Coronary artery (tissue), 2 donors: ENCODE results near the gene SETD3.
A peak's percentile ranks its signal among the peaks of the same experiment; 100 is the strongest.

ENCODE experiments used
- DNase-seq: peaks from one replicate; pipeline ENCODE4 v3.0.0-alpha.2; 2017; ENCODE audit warnings: low spot score
- H3K27ac ChIP-seq, 2 donors: fragments of 200-600 bp; sonication (generic); one replicate each; pipeline ENCODE4 v1.5.1; 2016 to 2019
- H3K4me3 ChIP-seq: fragments of 200-600 bp; sonication (generic); 2 replicates; pipeline ENCODE4 v1.5.1; 2016; ENCODE audit warnings: mild to moderate bottlenecking, moderate library complexity
- TF ChIP-seq, protein P1 (sequence below): fragments of 200-600 bp; sonication (generic); IDR thresholded peaks from one replicate; pipeline ENCODE4 v1.5.1; 2019; ENCODE audit warnings: antibody characterized with exemption

SETD3 gene

DNA sequence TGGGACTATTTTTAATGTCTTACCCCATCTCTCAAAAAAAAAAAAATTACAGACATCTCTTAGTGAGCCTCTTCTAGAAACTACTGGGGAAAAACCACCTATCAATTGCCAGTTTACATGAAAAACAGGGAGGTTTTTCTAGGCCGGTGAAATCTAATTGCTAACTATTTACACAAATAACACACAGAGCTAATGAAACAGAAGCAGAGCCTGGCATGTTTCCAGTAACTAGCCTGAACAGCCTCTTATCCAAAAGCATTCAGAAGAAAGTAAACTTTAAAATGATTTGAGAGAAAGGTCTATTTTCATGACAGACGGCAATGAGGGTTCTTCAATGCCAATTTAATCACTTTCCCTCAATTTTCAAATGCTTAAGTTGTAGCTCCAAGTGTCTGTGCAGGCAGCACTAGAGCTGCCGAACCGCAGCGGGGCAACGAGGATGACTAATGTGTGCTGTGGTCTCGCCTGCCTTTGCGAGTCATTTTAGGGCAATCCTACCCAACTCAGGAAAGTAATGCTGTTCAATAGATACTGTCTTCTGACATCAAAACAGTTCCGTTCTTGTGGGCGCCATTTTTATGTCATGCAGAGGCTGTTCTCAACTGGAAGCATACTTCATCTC is 84.6 kb downstream of the SETD3 start:
- no peak overlapping the region for H3K4me3 ChIP-seq
- H3K27ac ChIP-seq, result no peak overlapping the region
- TF ChIP-seq, protein P1, sequence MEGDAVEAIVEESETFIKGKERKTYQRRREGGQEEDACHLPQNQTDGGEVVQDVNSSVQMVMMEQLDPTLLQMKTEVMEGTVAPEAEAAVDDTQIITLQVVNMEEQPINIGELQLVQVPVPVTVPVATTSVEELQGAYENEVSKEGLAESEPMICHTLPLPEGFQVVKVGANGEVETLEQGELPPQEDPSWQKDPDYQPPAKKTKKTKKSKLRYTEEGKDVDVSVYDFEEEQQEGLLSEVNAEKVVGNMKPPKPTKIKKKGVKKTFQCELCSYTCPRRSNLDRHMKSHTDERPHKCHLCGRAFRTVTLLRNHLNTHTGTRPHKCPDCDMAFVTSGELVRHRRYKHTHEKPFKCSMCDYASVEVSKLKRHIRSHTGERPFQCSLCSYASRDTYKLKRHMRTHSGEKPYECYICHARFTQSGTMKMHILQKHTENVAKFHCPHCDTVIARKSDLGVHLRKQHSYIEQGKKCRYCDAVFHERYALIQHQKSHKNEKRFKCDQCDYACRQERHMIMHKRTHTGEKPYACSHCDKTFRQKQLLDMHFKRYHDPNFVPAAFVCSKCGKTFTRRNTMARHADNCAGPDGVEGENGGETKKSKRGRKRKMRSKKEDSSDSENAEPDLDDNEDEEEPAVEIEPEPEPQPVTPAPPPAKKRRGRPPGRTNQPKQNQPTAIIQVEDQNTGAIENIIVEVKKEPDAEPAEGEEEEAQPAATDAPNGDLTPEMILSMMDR, result no peak
- DNase-seq, result no peak

DNA sequence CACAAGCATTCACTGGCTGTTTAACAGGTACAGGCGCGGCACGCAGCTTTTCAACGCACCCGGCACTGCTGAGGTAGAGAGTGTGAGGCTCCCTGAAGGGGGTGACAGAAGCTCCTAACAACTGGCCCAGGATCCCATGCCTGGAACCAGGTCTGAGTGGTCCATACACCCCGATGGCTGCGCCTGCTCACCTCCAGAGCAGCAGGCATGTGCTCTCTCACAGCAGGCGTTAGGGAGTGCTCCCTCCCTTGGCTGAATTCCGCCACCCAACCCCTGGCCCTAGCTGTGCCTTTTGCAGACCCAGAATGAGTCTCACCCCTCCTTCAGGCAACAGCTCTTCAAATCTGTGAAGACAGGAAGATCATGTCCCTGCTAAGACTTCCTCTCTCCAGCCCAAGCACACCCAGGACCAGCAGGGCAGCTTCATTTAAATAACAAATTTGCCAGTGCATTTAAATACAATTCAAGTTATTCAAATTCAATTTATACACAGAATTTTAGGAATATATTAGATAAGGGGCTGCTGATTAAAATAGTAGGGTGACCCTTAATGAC is 86.0 kb downstream of the SETD3 start:
- Histone ChIP-seq H3K27ac (no peak overlapping the region), H3K4me3 (no peak overlapping the region)
- no peak for DNase-seq
- TF ChIP-seq, protein P1, result no peak

DNA sequence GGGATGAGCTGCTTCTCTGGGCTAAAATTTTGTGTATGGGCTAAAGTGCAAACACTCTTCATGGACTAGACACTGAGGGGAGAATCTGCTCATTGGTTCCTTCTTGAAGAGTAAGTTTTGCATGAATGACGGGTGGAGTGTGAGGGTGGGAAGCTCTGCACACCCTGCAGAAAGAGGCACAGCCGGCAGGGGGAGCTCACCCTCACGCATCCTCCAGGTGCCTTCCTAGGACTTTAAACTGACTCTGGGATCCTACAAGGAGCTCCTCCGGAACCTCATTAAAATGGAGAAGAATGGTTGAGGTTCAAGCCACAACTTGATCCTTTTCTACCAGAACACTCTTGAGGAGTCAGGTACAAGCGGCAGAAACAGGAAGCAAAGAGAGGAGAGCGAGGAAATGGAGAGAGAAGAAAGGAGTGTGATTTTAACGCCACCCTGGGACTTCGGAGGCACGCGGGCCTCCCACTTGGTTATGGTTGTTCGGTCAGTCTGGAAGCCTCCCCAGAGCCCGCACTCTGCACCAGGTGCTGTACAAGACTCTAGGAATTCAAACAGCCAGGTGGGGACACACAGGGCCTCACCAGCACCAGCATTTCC is 87.5 kb downstream of the SETD3 start:
- no peak for DNase-seq
- TF ChIP-seq, protein P1, result peak; percentile 45
- no peak overlapping the region for H3K27ac ChIP-seq
- H3K4me3 ChIP-seq, result no peak overlapping the region

DNA sequence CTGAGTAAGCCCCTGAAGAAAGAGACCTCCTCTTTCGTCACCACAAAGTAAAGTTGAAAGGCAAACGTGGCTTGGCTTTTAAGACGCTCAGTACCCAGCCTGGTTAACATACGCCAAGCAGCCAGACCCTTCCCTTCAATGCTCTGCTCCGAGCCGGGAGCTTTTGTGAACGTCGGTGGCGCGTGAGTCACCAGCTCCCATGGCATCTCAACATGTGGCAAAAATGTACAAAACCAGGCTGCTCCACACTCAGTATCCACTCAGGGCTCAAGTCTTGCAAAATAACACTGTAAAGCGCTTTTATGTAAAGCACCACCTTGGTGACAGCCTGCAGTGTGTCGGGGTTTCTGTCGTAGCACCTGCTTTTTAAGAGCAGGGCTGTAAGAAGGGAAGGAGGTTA is 89.0 kb downstream of the SETD3 start:
- Histone ChIP-seq H3K27ac (no peak overlapping the region), H3K4me3 (no peak overlapping the region)
- no peak for DNase-seq
- TF ChIP-seq, protein P1, result no peak

DNA sequence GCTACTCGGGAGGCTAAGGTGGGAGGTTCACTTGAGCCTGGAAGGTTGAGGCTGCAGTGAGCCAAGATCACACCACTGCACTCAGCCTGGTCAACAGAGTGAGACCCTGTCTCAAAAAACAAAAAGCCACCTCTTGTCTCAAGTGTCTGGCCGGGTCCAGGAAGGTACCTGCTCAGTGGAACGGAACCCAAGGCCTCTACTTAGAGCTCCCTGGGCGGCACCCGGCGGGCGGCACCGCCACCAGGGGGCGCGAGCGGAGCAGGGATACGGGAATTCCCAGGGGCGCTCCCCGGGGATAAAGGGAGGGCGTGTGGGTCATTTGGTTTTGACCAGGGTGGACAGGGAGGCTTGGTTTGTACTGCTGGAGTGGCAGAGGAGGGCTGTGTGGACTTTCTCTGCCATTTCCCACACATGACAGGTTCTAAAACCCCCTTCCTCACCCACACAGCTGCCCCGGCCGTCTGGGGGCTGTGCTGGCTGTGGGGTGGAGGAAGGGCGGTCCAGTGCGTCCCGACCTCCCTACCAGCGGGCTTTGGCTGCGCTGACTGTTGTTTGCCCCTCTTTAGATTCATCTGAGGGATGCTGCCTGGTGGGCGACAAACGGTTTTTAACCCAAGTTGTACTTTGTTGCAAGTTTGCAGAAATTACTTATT is 91.4 kb downstream of the SETD3 start:
- Histone ChIP-seq H3K4me3 (no peak overlapping the region), H3K27ac (no peak overlapping the region)
- TF ChIP-seq, protein P1, result peak; percentile 28
- no peak for DNase-seq

DNA sequence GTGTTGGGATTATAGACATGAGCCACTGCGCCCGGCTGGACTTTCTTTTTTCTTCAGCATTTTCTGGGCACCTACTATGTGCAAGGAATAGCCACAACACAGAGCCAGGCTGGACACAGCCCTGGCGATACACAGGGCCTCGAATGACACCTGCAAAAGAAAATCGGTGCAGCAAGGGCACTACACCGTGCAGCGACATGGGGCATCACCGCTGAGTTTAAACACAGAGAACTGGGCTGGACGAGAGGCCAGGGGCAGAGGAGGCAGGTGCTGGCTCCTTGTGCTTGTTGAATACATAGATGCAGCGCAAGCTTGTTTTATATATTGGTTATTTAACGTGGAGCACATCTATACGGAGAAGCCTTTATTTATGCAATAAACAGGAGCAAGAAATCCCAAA is 92.4 kb downstream of the SETD3 start:
- no peak for DNase-seq
- TF ChIP-seq, protein P1, result no peak
- no peak overlapping the region for H3K4me3 ChIP-seq

More for the DNA sequence above, 92.4 kb downstream of the SETD3 start:
- no peak overlapping the region for H3K27ac ChIP-seq
